ENCODE data around the gene RPS24. TPM values are rescaled to one million over a fixed set of nuclear protein-coding genes. Genes with fewer than 3 reads are reported as not detected.
"Not testable (repeated sequence)": the region's sequence is repeated elsewhere in the genome, so short reads cannot be mapped to it uniquely, and the experiment has no call there.

The RPS24 gene
- polyA plus RNA-seq, 4 donors, result 3,318 to 7,694 (median 4,630) TPM

DNA sequence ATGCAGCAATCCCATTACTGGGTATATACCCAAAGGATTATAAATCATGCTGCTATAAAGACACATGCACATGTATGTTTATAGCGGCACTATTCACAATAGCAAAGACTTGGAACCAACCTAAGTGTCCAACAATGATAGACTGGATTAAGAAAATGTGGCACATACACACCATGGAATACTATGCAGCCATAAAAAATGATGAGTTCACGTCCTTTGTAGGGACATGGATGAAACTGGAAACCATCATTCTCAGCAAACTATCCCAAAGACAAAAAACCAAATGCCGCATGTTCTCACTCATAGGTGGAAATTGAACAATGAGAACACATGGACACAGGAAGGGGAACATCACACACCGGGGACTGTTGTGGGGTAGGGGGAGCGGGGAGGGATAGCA is 34.9 kb upstream of the RPS24 start:
- not testable (repeated sequence) for H3K4me1 ChIP-seq (ENCODE audit: control insufficient read depth in 3 of 3, insufficient read depth in 2 of 3, low read depth in 1 of 3, low read length in 2 of 3); H3K4me3 ChIP-seq (ENCODE audit: low read depth in 1 of 3, low read length in 3 of 3); H3K9me3 ChIP-seq (ENCODE audit: control insufficient read depth in 2 of 2, insufficient read depth in 1 of 2, low read depth in 1 of 2, low read length in 1 of 2); DNase-seq; H3K27me3 ChIP-seq (ENCODE audit: control insufficient read depth in 3 of 3, insufficient read depth in 3 of 3, low read length in 3 of 3); H3K27ac ChIP-seq (ENCODE audit: low read depth in 1 of 3, low read length in 2 of 3); FAIRE-seq
- peaks cover 21 to 35% (median 23%) of the 10 kb centered on the region in 3 donors for H3K36me3 ChIP-seq (ENCODE audit: control insufficient read depth in 3 of 3, insufficient read depth in 2 of 3, low read depth in 1 of 3, low read length in 3 of 3)
- WGBS, 3 donors, result 97 to 99% (median 98%) methylated on average over 5 of the region's 5 CpGs

DNA sequence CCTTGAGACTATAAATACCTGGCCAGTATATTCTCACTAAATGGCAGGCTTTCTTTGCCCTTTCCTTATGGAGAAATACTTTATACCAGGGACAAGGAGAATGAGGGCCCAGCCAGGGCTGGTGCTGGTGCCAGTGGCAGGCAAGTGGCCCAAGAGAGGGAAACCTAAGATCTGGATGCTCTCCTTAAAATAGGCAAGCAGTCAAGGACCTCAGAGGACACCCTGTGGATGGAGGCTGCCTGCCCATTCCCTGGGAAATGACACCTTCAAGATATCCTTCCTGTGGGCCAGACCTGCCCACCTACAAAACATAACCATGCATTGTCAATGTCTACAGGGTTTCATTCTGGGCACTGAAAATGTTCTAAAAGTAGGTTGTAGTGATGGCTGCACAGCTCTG is 33.5 kb upstream of the RPS24 start:
- Histone ChIP-seq H3K27ac (ENCODE audit: low read depth in 1 of 3, low read length in 2 of 3) (no peak overlapping the region), H3K4me3 (ENCODE audit: low read depth in 1 of 3, low read length in 3 of 3) (no peak overlapping the region), H3K4me1 (ENCODE audit: control insufficient read depth in 3 of 3, insufficient read depth in 2 of 3, low read depth in 1 of 3, low read length in 2 of 3) (no peaks in the 10 kb centered on the region), H3K27me3 (ENCODE audit: control insufficient read depth in 3 of 3, insufficient read depth in 3 of 3, low read length in 3 of 3) (no peaks in the 10 kb centered on the region), H3K36me3 (ENCODE audit: control insufficient read depth in 3 of 3, insufficient read depth in 2 of 3, low read depth in 1 of 3, low read length in 3 of 3) (peaks cover 23 to 47% (median 30%) of the 10 kb centered on the region in 3 donors), H3K9me3 (ENCODE audit: control insufficient read depth in 2 of 2, insufficient read depth in 1 of 2, low read depth in 1 of 2, low read length in 1 of 2) (no peaks in the 10 kb centered on the region)
- FAIRE-seq (no peak), DNase-seq (no peak)

- H3K9me3 ChIP-seq (ENCODE audit: control insufficient read depth in 2 of 2, insufficient read depth in 1 of 2, low read depth in 1 of 2, low read length in 1 of 2), result no peaks in the 10 kb centered on the region
- WGBS, 3 donors, result 91 to 96% (median 95%) methylated on average over 6 of the region's 6 CpGs
These were observed 32.6 kb upstream of the RPS24 start for GRCh38 chr10:78000956-78001472.

GRCh38 chr10:78002541-78003288 is 30.9 kb upstream of the RPS24 start:
- no peak for DNase-seq
- H3K4me1 ChIP-seq (ENCODE audit: control insufficient read depth in 3 of 3, insufficient read depth in 2 of 3, low read depth in 1 of 3, low read length in 2 of 3), result no peaks in the 10 kb centered on the region
- H3K27me3 ChIP-seq (ENCODE audit: control insufficient read depth in 3 of 3, insufficient read depth in 3 of 3, low read length in 3 of 3), result no peaks in the 10 kb centered on the region
- no peaks in the 10 kb centered on the region for H3K9me3 ChIP-seq (ENCODE audit: control insufficient read depth in 2 of 2, insufficient read depth in 1 of 2, low read depth in 1 of 2, low read length in 1 of 2)
- no peak overlapping the region for H3K27ac ChIP-seq (ENCODE audit: low read depth in 1 of 3, low read length in 2 of 3)
- H3K36me3 ChIP-seq (ENCODE audit: control insufficient read depth in 3 of 3, insufficient read depth in 2 of 3, low read depth in 1 of 3, low read length in 3 of 3), result peaks cover 27 to 55% (median 33%) of the 10 kb centered on the region in 3 donors
- H3K4me3 ChIP-seq (ENCODE audit: low read depth in 1 of 3, low read length in 3 of 3), result no peak overlapping the region
- FAIRE-seq, result no peak
- WGBS, 3 donors, result 91 to 96% (median 92%) methylated on average over 4 of the region's 4 CpGs

More at GRCh38 chr10:78000956-78001472, 32.6 kb upstream of the RPS24 start:
- Histone ChIP-seq H3K4me1 (ENCODE audit: control insufficient read depth in 3 of 3, insufficient read depth in 2 of 3, low read depth in 1 of 3, low read length in 2 of 3) (no peaks in the 10 kb centered on the region), H3K4me3 (ENCODE audit: low read depth in 1 of 3, low read length in 3 of 3) (no peak overlapping the region), H3K27me3 (ENCODE audit: control insufficient read depth in 3 of 3, insufficient read depth in 3 of 3, low read length in 3 of 3) (no peaks in the 10 kb centered on the region), H3K36me3 (ENCODE audit: control insufficient read depth in 3 of 3, insufficient read depth in 2 of 3, low read depth in 1 of 3, low read length in 3 of 3) (peaks cover 25 to 48% (median 30%) of the 10 kb centered on the region in 3 donors), H3K27ac (ENCODE audit: low read depth in 1 of 3, low read length in 2 of 3) (no peak overlapping the region)
- FAIRE-seq, result no peak
- no peak for DNase-seq

DNA sequence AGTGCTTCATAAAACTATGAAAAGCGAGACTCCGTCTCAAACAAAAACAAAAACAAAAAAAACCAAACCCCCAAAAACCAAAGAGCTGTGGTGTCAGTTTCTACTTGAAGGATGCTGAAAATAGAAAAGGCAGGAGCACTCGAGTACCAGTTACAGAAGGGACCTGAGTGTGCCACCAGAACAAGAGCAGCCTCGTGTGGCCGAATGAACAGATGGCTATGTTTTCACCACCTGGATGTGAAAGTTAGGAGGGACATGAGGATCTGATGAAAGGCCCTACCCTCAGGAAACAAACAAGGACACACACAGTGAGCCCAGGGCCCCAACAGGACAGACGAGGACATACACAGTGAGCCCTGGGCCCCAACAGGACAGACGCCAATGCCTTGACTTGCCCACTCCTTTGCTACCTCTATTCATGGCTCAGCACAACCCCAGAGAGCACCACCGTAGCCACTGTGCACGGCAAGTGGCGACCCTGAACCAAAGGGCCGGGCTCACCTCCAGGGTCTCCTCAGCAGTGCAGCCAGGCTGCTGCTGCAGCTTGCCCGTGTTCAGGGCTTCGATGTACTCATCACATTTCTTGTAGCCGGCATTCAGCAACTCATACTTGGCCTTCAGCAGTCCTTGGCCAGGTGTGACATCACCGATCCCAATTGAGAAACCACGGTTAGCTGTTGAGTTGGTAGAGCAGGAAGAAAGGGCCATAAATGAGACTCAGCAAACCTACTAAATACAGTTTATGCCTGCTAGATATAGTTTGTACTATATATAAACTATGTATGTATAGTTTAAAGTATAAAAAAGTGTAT is 29.2 kb upstream of the RPS24 start:
- FAIRE-seq (no peak), DNase-seq (no peak)
- Histone ChIP-seq H3K9me3 (ENCODE audit: control insufficient read depth in 2 of 2, insufficient read depth in 1 of 2, low read depth in 1 of 2, low read length in 1 of 2) (no peaks in the 10 kb centered on the region), H3K36me3 (ENCODE audit: control insufficient read depth in 3 of 3, insufficient read depth in 2 of 3, low read depth in 1 of 3, low read length in 3 of 3) (peaks cover 27 to 61% (median 31%) of the 10 kb centered on the region in 3 donors), H3K4me3 (ENCODE audit: low read depth in 1 of 3, low read length in 3 of 3) (no peak overlapping the region), H3K27ac (ENCODE audit: low read depth in 1 of 3, low read length in 2 of 3) (no peak overlapping the region), H3K27me3 (ENCODE audit: control insufficient read depth in 3 of 3, insufficient read depth in 3 of 3, low read length in 3 of 3) (no peaks in the 10 kb centered on the region), H3K4me1 (ENCODE audit: control insufficient read depth in 3 of 3, insufficient read depth in 2 of 3, low read depth in 1 of 3, low read length in 2 of 3) (no peaks in the 10 kb centered on the region)
- WGBS, 3 donors, result 91 to 93% (median 92%) methylated on average over 16 of the region's 16 CpGs

DNA sequence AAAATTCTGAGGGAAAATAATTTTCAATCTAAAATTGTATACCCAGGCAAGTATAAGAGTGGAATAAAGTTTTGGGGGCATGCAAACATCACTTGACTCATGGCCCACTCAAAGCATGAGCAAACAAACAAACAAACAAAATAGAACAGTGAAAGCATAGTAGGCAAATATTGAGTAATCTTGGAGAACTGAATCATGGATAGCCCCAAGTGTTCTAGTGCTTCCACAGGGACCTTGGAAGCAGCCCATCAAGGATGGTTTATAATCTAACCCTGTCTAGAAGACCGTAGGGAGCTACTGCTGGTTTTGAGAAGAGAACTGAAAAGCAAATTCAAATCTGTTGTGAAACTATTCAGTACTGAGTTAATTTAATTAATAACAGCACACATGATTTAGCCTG is 26.5 kb upstream of the RPS24 start:
- 69 to 82% (median 72%) methylated on average over 1 of the region's 1 CpG for WGBS, 3 donors
- no peaks in the 10 kb centered on the region for H3K27me3 ChIP-seq (ENCODE audit: control insufficient read depth in 3 of 3, insufficient read depth in 3 of 3, low read length in 3 of 3)
- no peaks in the 10 kb centered on the region for H3K4me1 ChIP-seq (ENCODE audit: control insufficient read depth in 3 of 3, insufficient read depth in 2 of 3, low read depth in 1 of 3, low read length in 2 of 3)
- peaks cover 20 to 46% (median 30%) of the 10 kb centered on the region in 3 donors for H3K36me3 ChIP-seq (ENCODE audit: control insufficient read depth in 3 of 3, insufficient read depth in 2 of 3, low read depth in 1 of 3, low read length in 3 of 3)
- no peaks in the 10 kb centered on the region for H3K9me3 ChIP-seq (ENCODE audit: control insufficient read depth in 2 of 2, insufficient read depth in 1 of 2, low read depth in 1 of 2, low read length in 1 of 2)
- DNase-seq (no peak), FAIRE-seq (no peak)
- H3K27ac ChIP-seq (ENCODE audit: low read depth in 1 of 3, low read length in 2 of 3), result no peak overlapping the region
- H3K4me3 ChIP-seq (ENCODE audit: low read depth in 1 of 3, low read length in 3 of 3), result no peak overlapping the region

- H3K9me3 ChIP-seq (ENCODE audit: control insufficient read depth in 2 of 2, insufficient read depth in 1 of 2, low read depth in 1 of 2, low read length in 1 of 2), result no peaks in the 10 kb centered on the region
- peaks cover 15 to 40% (median 18%) of the 10 kb centered on the region in 3 donors for H3K36me3 ChIP-seq (ENCODE audit: control insufficient read depth in 3 of 3, insufficient read depth in 2 of 3, low read depth in 1 of 3, low read length in 3 of 3)
- WGBS, 3 donors, result 93 to 95% (median 93%) methylated on average over 6 of the region's 6 CpGs
- H3K4me3 ChIP-seq (ENCODE audit: low read depth in 1 of 3, low read length in 3 of 3), result no peak overlapping the region
- no peaks in the 10 kb centered on the region for H3K27me3 ChIP-seq (ENCODE audit: control insufficient read depth in 3 of 3, insufficient read depth in 3 of 3, low read length in 3 of 3)
- H3K27ac ChIP-seq (ENCODE audit: low read depth in 1 of 3, low read length in 2 of 3), result no peak overlapping the region
- DNase-seq (no peak), FAIRE-seq (no peak)
- no peaks in the 10 kb centered on the region for H3K4me1 ChIP-seq (ENCODE audit: control insufficient read depth in 3 of 3, insufficient read depth in 2 of 3, low read depth in 1 of 3, low read length in 2 of 3)
These were observed 24.0 kb upstream of the RPS24 start for GRCh38 chr10:78009662-78010061.

DNA sequence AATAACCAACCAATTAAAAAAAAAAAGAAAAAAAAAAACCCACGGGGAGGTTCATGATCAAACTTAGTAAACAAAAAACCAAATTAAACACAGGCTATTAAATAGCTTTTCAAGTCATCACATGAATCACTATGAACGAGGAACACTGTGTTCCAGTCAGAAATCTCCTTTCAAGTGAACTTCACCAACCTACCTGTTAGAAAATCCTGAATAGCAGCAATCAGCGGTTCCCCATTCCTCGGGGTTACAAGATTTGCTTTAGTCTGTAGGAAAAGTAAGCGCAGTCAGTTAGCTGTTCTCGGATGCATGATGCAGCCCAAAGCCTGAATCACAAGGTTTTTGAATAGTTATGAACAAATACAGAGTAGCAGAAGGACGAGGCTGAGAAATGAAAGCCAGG is 23.4 kb upstream of the RPS24 start:
- Histone ChIP-seq H3K27ac (ENCODE audit: low read depth in 1 of 3, low read length in 2 of 3) (no peak overlapping the region), H3K9me3 (ENCODE audit: control insufficient read depth in 2 of 2, insufficient read depth in 1 of 2, low read depth in 1 of 2, low read length in 1 of 2) (no peaks in the 10 kb centered on the region), H3K4me3 (ENCODE audit: low read depth in 1 of 3, low read length in 3 of 3) (no peak overlapping the region), H3K4me1 (ENCODE audit: control insufficient read depth in 3 of 3, insufficient read depth in 2 of 3, low read depth in 1 of 3, low read length in 2 of 3) (no peaks in the 10 kb centered on the region), H3K27me3 (ENCODE audit: control insufficient read depth in 3 of 3, insufficient read depth in 3 of 3, low read length in 3 of 3) (no peaks in the 10 kb centered on the region), H3K36me3 (ENCODE audit: control insufficient read depth in 3 of 3, insufficient read depth in 2 of 3, low read depth in 1 of 3, low read length in 3 of 3) (peaks cover 16 to 38% (median 17%) of the 10 kb centered on the region in 3 donors)
- no peak for DNase-seq
- 77 to 88% (median 78%) methylated on average over 7 of the region's 7 CpGs for WGBS, 3 donors
- FAIRE-seq, result no peak
